Right lobe of liver (tissue), 6 donors: Measurements from ENCODE around the gene PCAT7. TPM values are rescaled to one million over a fixed set of nuclear protein-coding genes. Genes with fewer than 3 reads are reported as not detected.
"Not testable (repeated sequence)": the region's sequence is repeated elsewhere in the genome, so short reads cannot be mapped to it uniquely, and the experiment has no call there.

Source experiments
- ATAC-seq, 4 donors: fragments of 200-7000 bp; cut with Tn5 transposase; one replicate each; pipeline ENCODE4 v1.9.1; 2020; ENCODE audit warnings: mild to moderate bottlenecking in 4 of 4, moderate library complexity in 4 of 4
- DNase-seq, 3 donors: peaks; one replicate each; pipeline ENCODE4 v3.0.0-alpha.2; 2020
- H3K27ac ChIP-seq, 3 donors: fragments of 200-600 bp; one replicate each; pipeline ENCODE4 v1.8.0; 2022
- H3K27me3 ChIP-seq, 2 donors: fragments of 200-600 bp; one replicate each; pipeline ENCODE4 v1.8.0; 2022
- H3K36me3 ChIP-seq, 4 donors: fragments of 200-600 bp; sonication (generic) in 1 of 4; one replicate each; pipeline versions ENCODE4 v1.5.1 to v1.8.0; 2017 to 2022; ENCODE audit warnings: control low read depth in 1 of 4
- H3K4me1 ChIP-seq, 4 donors: fragments of 200-600 bp; sonication (generic) in 1 of 4; one replicate each; pipeline versions ENCODE4 v1.5.1 to v1.8.0; 2017 to 2022; ENCODE audit warnings: control low read depth in 1 of 4
- H3K4me3 ChIP-seq, 3 donors: fragments of 200-600 bp; one replicate each; pipeline ENCODE4 v1.8.0; 2022
- H3K9me3 ChIP-seq, 4 donors: fragments of 200-600 bp; sonication (generic) in 1 of 4; one replicate each; pipeline versions ENCODE4 v1.5.1 to v1.8.0; 2017 to 2022; ENCODE audit warnings: control low read depth in 1 of 4
- POLR2A ChIP-seq: fragments of 450-650 bp; IDR thresholded peaks from one replicate; pipeline ENCODE4 v1.6.1; 2017; ENCODE audit warnings: antibody characterized with exemption, mild to moderate bottlenecking
- WGBS: methylation state at CpG from one replicate; pipeline ENCODE4 v1.1.6; 2018; ENCODE audit warnings: low coverage, low lambda C conversion rate; ENCODE audit not compliant: insufficient coverage; ENCODE audit errors: missing lambda C conversion rate; 5-methylcytosine and 5-hydroxymethylcytosine counted together
- intact Hi-C, 2 donors: fragments of 100-400 bp; cut with DNase I; formaldehyde crosslinking; loops; one replicate each; pipeline versions ENCODE4 v1.11.2 to v1.14.1; 2022
- total RNA-seq, 6 experiments: library from RNA; depleted of rRNA in 2 of 6; stranded (reverse); fragments of >200 nt in 2 of 6; fragmentation: NEBNext Ultra II Directional in 3 of 6; extraction: Animal tissue kit (Norgen Biotek cat#: 25700) in 3 of 6; gene quantifications; one replicate each; pipeline versions ENCODE4 v1.1.0 to v1.2.4, GENCODE V29; 2016 to 2023
- TF ChIP-seq, protein P1 (sequence below), 4 donors: fragments of 200-600 bp in 3 of 4; fragments of 450-650 bp in 1 of 4; IDR thresholded peaks; one replicate each; pipeline versions ENCODE4 v1.5.1 to v1.8.0; 2016 to 2022; ENCODE audit warnings: antibody characterized with exemption in 4 of 4, mild to moderate bottlenecking in 2 of 4
- donor health status: DM: no; HTN: yes; CAD: no.
- donor health status: DM: no; HTN: no; CAD: no.
- donor health status: DM: no; HTN: no; CAD: no.
- donor health status: DM: no; HTN: yes; CAD: no.
- donor health status: DM: no; HTN: yes; CAD: no.

PCAT7 gene
- total RNA-seq, 6 experiments from 2014 or later, result 0.37 to 3.1 (median 0.96) TPM

DNA sequence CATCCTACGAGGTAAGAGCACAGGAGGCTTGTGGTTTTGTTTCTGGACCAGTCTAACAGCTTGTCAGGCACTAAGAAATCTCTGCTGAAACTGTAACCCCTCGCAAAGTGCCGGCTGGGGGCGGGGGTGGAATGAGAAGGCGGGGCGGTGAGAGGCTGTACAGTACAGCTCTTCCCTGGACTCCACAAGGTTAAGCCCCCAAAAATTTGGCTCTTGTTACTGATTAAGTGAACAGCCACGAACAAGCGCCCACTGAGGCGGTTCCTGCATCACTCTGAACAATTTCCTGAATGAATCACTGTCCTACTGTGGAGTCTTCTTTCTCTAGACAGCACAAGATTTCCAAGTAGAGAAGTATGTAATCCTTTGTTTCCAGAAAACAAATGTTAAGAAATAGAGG is 31.9 kb downstream of the PCAT7 start:
- DNase-seq, result peak in 1 of 3 donors; percentile 38

DNA sequence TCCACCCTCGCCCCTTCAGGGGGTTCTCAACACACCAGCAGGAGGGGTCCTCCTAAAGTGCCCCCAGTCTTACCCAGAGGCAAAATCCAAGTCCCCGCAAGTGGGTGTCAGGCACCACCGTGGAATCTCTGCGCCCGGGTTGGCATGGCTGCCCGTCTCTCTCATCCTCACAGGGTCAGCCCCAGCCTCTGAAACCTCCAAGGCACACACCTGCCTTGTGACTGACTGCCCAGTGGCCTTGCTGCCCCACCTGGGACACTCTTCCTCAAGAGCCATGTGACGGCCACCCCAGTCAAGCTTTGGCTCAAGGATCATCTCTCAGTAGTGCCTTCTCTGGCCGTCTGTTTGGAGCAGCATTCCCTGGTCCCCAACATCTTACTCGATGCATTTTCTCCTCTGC is 33.8 kb downstream of the PCAT7 start:
- intact Hi-C loops, result no loop called here
- DNase-seq, result peak in 1 of 3 donors; percentile 31
- no peak for ATAC-seq

More for the DNA sequence above, 31.9 kb downstream of the PCAT7 start:
- Histone ChIP-seq H3K27me3 (no peaks in the 10 kb centered on the region), H3K4me3 (no peak overlapping the region), H3K4me1 (no peaks in the 10 kb centered on the region), H3K27ac (peak overlapping the region in 2 of 3 donors; percentile 16 to 61), H3K36me3 (no peaks in the 10 kb centered on the region), H3K9me3 (no peaks in the 10 kb centered on the region)
- 66% methylated on average over 7 of the region's 9 CpGs for WGBS
- TF ChIP-seq, protein P1, sequence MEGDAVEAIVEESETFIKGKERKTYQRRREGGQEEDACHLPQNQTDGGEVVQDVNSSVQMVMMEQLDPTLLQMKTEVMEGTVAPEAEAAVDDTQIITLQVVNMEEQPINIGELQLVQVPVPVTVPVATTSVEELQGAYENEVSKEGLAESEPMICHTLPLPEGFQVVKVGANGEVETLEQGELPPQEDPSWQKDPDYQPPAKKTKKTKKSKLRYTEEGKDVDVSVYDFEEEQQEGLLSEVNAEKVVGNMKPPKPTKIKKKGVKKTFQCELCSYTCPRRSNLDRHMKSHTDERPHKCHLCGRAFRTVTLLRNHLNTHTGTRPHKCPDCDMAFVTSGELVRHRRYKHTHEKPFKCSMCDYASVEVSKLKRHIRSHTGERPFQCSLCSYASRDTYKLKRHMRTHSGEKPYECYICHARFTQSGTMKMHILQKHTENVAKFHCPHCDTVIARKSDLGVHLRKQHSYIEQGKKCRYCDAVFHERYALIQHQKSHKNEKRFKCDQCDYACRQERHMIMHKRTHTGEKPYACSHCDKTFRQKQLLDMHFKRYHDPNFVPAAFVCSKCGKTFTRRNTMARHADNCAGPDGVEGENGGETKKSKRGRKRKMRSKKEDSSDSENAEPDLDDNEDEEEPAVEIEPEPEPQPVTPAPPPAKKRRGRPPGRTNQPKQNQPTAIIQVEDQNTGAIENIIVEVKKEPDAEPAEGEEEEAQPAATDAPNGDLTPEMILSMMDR (IDR thresholded peaks at IDR 0.05), result no peak
- no peak for TF ChIP-seq POLR2A
- peak in 1 of 4 donors; percentile 15 for ATAC-seq
- intact Hi-C loops, result no loop called here

DNA sequence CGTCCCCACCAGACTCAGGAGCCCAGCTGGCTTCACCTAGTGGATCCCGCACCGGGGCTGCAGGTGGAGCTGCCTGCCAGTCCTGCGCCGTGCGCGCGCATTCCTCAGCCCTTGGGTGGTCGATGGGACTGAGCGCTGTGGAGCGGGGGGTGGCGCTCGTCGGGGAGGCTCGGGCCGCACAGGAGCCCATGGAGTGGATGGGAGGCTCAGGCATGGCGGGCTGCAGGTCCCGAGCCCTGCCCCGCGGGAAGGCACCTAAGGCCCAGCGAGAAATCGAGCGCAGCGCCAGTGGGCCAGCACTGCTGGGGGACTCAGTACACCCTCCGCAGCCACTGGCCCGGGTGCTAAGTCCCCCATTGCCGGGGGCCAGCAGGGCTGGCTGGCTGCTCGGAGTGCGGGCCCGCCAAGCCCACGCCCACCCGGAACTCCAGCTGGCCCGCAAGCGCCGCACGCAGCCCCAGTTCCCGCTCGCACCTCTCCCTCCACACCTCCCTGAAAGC is 36.2 kb downstream of the PCAT7 start:
- H3K36me3 ChIP-seq, H3K27me3 ChIP-seq, ATAC-seq, H3K9me3 ChIP-seq, H3K4me1 ChIP-seq, H3K27ac ChIP-seq, H3K4me3 ChIP-seq, intact Hi-C loops: not testable (repeated sequence)
- DNase-seq, result peak in 1 of 3 donors; percentile 7
- WGBS, result no CpG with 5 or more reads among the region's 38 CpGs

More for the DNA sequence above, 33.8 kb downstream of the PCAT7 start:
- Histone ChIP-seq H3K4me3 (no peak overlapping the region), H3K9me3 (no peaks in the 10 kb centered on the region), H3K27ac (no peak overlapping the region), H3K36me3 (no peaks in the 10 kb centered on the region), H3K4me1 (no peaks in the 10 kb centered on the region), H3K27me3 (no peaks in the 10 kb centered on the region)
- WGBS, result 79% methylated on average over 3 of the region's 9 CpGs
- TF ChIP-seq, protein P1 (IDR thresholded peaks at IDR 0.05), result no peak
- no peak for TF ChIP-seq POLR2A

DNA sequence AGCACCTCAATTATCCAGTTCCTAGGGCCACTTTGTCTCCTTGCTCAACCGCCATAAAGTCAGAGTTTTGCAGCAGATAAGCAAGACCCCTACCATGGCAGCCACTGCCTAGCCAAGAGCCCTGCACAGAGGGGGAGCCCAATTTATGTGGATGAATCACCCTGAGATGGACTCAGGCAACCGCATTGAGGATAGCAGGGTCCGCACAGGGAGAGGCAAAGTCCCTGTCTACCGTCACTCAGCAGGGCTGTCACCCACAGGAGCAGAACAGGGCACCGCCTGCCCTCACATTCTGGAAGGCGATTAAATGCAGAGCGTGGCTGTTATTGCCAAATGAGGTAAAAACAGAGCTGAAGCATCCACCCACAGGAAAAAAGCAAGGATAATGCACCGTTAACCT is 37.0 kb downstream of the PCAT7 start:
- ATAC-seq, result no peak
- H3K36me3 ChIP-seq, result no peaks in the 10 kb centered on the region
- H3K4me1 ChIP-seq, result no peaks in the 10 kb centered on the region
- WGBS, result 78% methylated on average over 1 of the region's 8 CpGs
- intact Hi-C loops, result no loop called here
- no peak for TF ChIP-seq POLR2A
- TF ChIP-seq, protein P1 (IDR thresholded peaks at IDR 0.05), result no peak
- H3K9me3 ChIP-seq, result no peaks in the 10 kb centered on the region
- H3K27ac ChIP-seq, result no peak overlapping the region
- H3K27me3 ChIP-seq, result no peaks in the 10 kb centered on the region
- peak in 1 of 3 donors; percentile 7 for DNase-seq
- no peak overlapping the region for H3K4me3 ChIP-seq

DNA sequence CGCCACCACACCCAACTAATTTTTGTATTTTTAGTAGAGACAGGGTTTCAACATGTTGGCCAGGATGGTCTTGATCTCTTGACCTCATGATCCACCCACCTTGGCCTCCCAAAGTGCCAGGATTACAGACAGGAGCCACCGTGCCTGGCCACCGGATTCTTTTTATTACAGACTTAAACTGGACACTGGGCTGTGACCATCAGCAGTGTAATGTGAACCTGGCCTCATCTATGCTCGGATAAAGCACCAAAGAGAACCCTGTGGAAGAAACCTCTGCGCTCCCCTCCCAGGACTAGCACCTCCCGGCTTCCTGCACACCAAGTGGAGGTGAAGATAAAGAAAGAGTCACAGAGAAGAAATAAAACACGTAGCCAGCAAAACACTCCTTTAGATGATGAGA is 37.8 kb downstream of the PCAT7 start:
- H3K27ac ChIP-seq, intact Hi-C loops, ATAC-seq, H3K4me1 ChIP-seq, H3K9me3 ChIP-seq, H3K36me3 ChIP-seq, H3K4me3 ChIP-seq, H3K27me3 ChIP-seq: not testable (repeated sequence)
- 76% methylated on average over 5 of the region's 7 CpGs for WGBS
- peak in 1 of 3 donors; percentile 9 for DNase-seq
